HUDEP-2 (cell line): ENCODE results near the gene DLK1.

Source experiments
- DNase-seq, 76 experiments: peaks; one replicate each; lab custom pipeline; 2025; ENCODE audit not compliant: unreplicated experiment in 76 of 76; lab: John Stamatoyannopoulos, UW

The DLK1 gene

DNA sequence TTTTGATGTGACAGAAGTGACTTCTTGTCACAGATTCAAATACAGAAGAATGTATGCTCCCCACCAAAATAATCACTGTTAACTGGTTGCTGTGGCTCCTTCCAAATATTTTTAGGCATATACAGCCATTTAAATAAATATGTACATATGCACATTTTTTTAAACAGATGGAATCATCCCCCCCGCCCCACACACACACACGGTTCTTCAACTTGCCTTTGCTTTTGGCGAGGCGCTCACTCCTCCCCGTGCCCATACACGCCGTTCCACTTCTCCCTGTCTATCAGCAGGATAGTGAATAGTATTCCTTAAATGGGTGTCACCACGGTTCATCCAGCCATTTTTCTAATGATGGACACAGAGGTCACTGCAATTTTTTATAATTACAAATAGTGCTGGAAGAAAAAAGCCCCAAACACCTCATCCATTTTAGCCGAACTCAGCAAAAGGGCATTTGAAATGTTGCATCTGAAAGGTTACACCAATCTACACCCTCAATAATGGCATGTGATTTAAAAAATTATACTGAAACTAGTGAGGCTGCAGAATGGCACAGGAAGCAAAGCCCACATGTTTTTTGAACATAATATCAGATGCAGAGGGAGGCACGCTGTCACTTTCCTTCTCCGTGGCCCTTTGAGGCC, 60.0 kb downstream of the DLK1 start:
- no peak for DNase-seq

- no peak for DNase-seq
These were observed 61.0 kb downstream of the DLK1 start for GRCh38 chr14:100787659-100788058.
